ENCODE data around the gene CCDC88B. TPM values are rescaled to one million over a fixed set of nuclear protein-coding genes. Genes with fewer than 3 reads are reported as not detected.
A peak's percentile ranks its signal among the peaks of the same experiment; 100 is the strongest.

CCDC88B gene
- total RNA-seq, 1 experiment from 2014 or later, result 3.6 TPM

DNA sequence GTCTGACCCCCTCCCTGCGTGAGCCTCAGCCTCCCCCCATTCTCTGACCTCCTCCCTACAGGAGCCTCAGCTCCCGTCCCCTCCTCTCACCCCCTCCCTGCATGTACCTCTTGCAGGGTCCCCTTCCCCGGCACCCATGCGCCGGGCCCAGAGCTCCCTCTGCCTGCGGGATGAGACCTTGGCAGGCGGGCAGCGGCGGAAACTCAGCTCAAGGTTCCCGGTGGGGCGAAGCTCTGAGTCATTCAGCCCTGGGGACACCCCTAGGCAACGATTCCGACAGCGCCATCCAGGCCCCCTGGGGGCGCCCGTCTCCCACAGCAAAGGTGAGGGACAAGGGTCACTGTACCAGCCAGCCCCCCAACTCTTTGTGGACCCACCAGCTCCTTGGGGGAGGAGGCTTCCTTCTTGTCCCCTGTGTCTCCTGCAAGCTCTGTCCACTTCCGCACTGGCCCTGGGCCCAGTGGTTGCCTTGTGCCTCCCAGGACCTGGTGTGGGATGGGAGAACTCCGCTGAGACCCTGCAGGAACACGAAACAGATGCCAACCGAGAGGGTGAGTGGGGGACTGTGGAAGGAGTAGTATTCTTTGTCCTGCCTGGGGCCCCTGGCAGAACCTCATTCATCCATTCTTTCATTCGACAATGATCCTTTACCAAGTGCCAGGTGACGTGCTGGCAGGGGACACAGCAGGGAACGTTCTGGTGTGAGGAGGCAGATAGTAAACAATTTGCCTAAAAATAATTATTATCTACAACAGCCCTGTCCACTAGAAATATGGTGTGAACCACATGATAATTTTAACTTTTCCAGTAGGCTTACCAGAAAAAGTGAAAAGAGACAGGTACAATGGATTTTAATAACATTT, 15.3 kb downstream of the CCDC88B start:
- Mint-ChIP-seq H3K27ac (ENCODE audit: unreplicated experiment) (peak overlapping the region; percentile 57), H3K36me3 (ENCODE audit: insufficient read depth, unreplicated experiment) (peaks cover 9% of the 10 kb centered on the region), H3K27me3 (ENCODE audit: insufficient read depth, unreplicated experiment) (no peaks in the 10 kb centered on the region), H3K4me3 (ENCODE audit: unreplicated experiment) (peak overlapping the region; percentile 52), H3K4me1 (ENCODE audit: low read depth, unreplicated experiment) (peaks cover 29% of the 10 kb centered on the region), H3K9me3 (ENCODE audit: unreplicated experiment) (no peaks in the 10 kb centered on the region)
- Histone ChIP-seq H3K27me3 (replicated peaks; ENCODE audit: control insufficient read depth, insufficient read depth, low read length) (no peaks in the 10 kb centered on the region), H3K4me3 (ENCODE audit: low read depth, low read length) (peak overlapping the region; percentile 6; the same call in 1 of the 2 replicates), H3K9me3 (no peaks in the 10 kb centered on the region), H3K36me3 (ENCODE audit: control insufficient read depth, insufficient read depth, low read length) (no peaks in the 10 kb centered on the region), H3K4me1 (peaks cover 42% of the 10 kb centered on the region)
- ChIA-PET CTCF (interaction anchor here (0.6 to 6.1 kb wide), 41 partner anchors 10 to 920 kb away, joined by 3 to 274 read pairs (median 6); partner anchors contain the start of genes BAD, CATSPERZ, ESRRA and NUDT22), POLR2A (interaction anchor here (0.6 to 1.5 kb wide), 5 partner anchors 20 to 211 kb away, joined by 3 to 43 read pairs (median 4); partner anchors contain the start of genes BAD, ESRRA, PRDX5 and TRMT112)
- DNase-seq, result peak; percentile 89 to 90
- TF ChIP-seq, protein P1, sequence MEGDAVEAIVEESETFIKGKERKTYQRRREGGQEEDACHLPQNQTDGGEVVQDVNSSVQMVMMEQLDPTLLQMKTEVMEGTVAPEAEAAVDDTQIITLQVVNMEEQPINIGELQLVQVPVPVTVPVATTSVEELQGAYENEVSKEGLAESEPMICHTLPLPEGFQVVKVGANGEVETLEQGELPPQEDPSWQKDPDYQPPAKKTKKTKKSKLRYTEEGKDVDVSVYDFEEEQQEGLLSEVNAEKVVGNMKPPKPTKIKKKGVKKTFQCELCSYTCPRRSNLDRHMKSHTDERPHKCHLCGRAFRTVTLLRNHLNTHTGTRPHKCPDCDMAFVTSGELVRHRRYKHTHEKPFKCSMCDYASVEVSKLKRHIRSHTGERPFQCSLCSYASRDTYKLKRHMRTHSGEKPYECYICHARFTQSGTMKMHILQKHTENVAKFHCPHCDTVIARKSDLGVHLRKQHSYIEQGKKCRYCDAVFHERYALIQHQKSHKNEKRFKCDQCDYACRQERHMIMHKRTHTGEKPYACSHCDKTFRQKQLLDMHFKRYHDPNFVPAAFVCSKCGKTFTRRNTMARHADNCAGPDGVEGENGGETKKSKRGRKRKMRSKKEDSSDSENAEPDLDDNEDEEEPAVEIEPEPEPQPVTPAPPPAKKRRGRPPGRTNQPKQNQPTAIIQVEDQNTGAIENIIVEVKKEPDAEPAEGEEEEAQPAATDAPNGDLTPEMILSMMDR (IDR thresholded peaks at IDR 0.05; ENCODE audit: insufficient read depth in 1 of 2, low read depth in 1 of 2, low read length in 1 of 2, severe bottlenecking in 1 of 2, unreplicated experiment in 1 of 2), result peak; percentile 69 to 97
- BruUV-seq (replicated peaks), result no TSS peak
- intact Hi-C loops (cut with micrococcal nuclease; ENCODE audit: unreplicated experiment), result loop anchor here (1.0 to 10.0 kb wide), 3 partner anchors 38 to 299 kb away; partner anchors contain the start of gene TRMT112

DNA sequence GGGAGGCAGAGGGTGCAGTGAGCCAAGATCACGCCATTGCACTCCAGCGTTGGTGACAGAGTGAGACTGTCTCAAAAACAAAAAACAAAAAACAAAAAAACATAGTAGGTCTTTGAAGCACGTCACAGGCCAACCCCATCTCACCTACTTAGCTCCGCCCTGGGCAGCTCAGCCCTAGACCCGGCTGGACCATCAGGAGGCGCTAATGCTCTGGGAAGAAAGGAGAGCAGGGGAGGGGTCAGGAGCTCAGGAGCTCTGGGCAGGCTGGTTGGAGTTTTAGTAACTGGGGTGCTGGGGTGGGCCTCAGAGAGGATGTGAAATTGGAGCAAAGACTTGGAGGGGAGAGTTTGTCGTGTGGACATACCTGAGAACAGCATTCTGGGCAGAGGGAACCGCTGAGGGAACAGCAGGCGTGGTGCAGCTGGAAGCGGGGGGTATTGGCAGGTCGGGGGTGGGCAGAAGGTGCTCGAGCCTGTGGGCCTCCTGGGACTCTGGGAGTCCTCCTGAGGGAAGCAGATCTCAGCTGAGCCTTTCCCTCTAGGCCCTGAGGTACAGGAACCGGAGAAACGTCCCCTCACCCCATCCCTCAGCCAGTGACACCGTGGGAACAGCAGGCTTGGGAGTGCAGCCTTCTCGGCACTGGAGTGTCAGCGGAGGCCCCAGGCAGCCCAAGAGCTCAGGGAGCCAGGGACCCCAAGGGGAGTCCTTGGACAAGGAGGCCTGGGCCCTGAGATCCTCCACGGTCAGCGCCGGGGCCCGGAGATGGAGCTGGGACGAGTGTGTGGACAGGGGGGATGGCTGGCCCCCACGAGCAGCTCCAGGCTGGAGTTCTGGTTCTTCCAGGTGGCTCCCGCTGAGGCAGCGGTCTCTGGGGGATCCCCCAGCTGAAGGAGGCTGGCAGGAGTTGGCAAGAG, 16.8 kb downstream of the CCDC88B start:
- intact Hi-C loops (cut with micrococcal nuclease; ENCODE audit: unreplicated experiment), result loop anchor here (5.0 to 10.0 kb wide), 2 partner anchors 84 to 298 kb away; no protein-coding TSS in a partner anchor
- no peaks in the 10 kb centered on the region for H3K27me3 Mint-ChIP-seq (ENCODE audit: insufficient read depth, unreplicated experiment)
- DNase-seq, result peak; percentile 77
- Histone ChIP-seq H3K9me3 (no peaks in the 10 kb centered on the region), H3K4me3 (ENCODE audit: low read depth, low read length) (no peak overlapping the region), H3K4me1 (peaks cover 46% of the 10 kb centered on the region), H3K27me3 (replicated peaks; ENCODE audit: control insufficient read depth, insufficient read depth, low read length) (no peaks in the 10 kb centered on the region), H3K36me3 (ENCODE audit: control insufficient read depth, insufficient read depth, low read length) (peaks cover 5% of the 10 kb centered on the region)
- TF ChIP-seq, protein P1 (IDR thresholded peaks at IDR 0.05; ENCODE audit: insufficient read depth in 1 of 2, low read depth in 1 of 2, low read length in 1 of 2, severe bottlenecking in 1 of 2, unreplicated experiment in 1 of 2), result peak; percentile 47 to 48
- H3K9me3 Mint-ChIP-seq (ENCODE audit: unreplicated experiment), result no peaks in the 10 kb centered on the region
- no TSS peak for BruUV-seq (replicated peaks)
- H3K27ac Mint-ChIP-seq (ENCODE audit: unreplicated experiment), result peak overlapping the region; percentile 17
- H3K4me3 Mint-ChIP-seq (ENCODE audit: unreplicated experiment), result peak overlapping the region; percentile 13
- peaks cover 29% of the 10 kb centered on the region for H3K4me1 Mint-ChIP-seq (ENCODE audit: low read depth, unreplicated experiment)
- peaks cover 24% of the 10 kb centered on the region for H3K36me3 Mint-ChIP-seq (ENCODE audit: insufficient read depth, unreplicated experiment)
- ChIA-PET POLR2A (interaction anchor here (2.8 kb wide), 1 partner anchor 39 kb away, joined by 18 read pairs; the partner anchor contains the start of genes PRDX5 and TRMT112), CTCF (interaction anchor here (0.6 to 6.1 kb wide), 19 partner anchors 10 to 487 kb away, joined by 3 to 274 read pairs (median 4); partner anchors contain the start of genes PRDX5 and TRMT112)

Data from Caco-2 (cell line).